Thyroid gland (tissue), 4 donors: ENCODE measurements around the gene PRDX3. TPM values are rescaled to one million over a fixed set of nuclear protein-coding genes. Genes with fewer than 3 reads are reported as not detected.

Experiments used
- DNase-seq, 2 donors: peaks; one replicate each; pipeline ENCODE4 v3.0.0-alpha.2; 2019
- H3K27ac ChIP-seq, 3 donors: fragments of 200-600 bp; sonication (generic); 1 replicate in 2 of 3; 2 replicates in 1 of 3; pipeline ENCODE4 v1.5.1; 2016 to 2019; ENCODE audit warnings: mild to moderate bottlenecking in 1 of 3, moderate library complexity in 1 of 3
- H3K27me3 ChIP-seq: fragments of 200-600 bp; sonication (generic); one replicate; pipeline ENCODE4 v1.5.1; 2019
- H3K36me3 ChIP-seq, 2 donors: fragments of 200-600 bp; sonication (generic); one replicate each; pipeline ENCODE4 v1.5.1; 2016 to 2019
- H3K4me1 ChIP-seq, 2 donors: fragments of 200-600 bp; sonication (generic); one replicate each; pipeline ENCODE4 v1.5.1; 2017 to 2019
- H3K4me3 ChIP-seq, 3 donors: fragments of 200-600 bp; sonication (generic); replicated peaks in 1 of 3; 1 replicate in 2 of 3; 2 replicates in 1 of 3; pipeline ENCODE4 v1.5.1; 2016; ENCODE audit warnings: mild to moderate bottlenecking in 1 of 3
- H3K9me3 ChIP-seq: fragments of 200-600 bp; sonication (generic); one replicate; pipeline ENCODE4 v1.5.1; 2017
- POLR2A ChIP-seq, 2 donors: fragments of 450-650 bp; IDR thresholded peaks; one replicate each; pipeline ENCODE4 v1.6.1; 2017; ENCODE audit warnings: antibody characterized with exemption in 2 of 2, mild to moderate bottlenecking in 2 of 2, moderate library complexity in 1 of 2
- WGBS, 2 donors: methylation state at CpG; one replicate each; pipeline ENCODE4 v1.1.5; 2017; 5-methylcytosine and 5-hydroxymethylcytosine counted together
- intact Hi-C: fragments of 100-400 bp; cut with DNase I; formaldehyde crosslinking; loops from one replicate; pipeline ENCODE4 v1.15.1; 2023
- total RNA-seq, 4 donors: library from RNA; depleted of rRNA; stranded (reverse); fragments of >200 nt; gene quantifications; one replicate each; pipeline ENCODE4 v1.2.3, GENCODE V29; 2016
- TF ChIP-seq, protein P1 (sequence below), 6 experiments: fragments of 200-600 bp in 3 of 6; fragments of 450-650 bp in 3 of 6; sonication (generic) in 3 of 6; IDR thresholded peaks; one replicate each; pipeline ENCODE4 v1.5.1; 2016 to 2019; ENCODE audit warnings: antibody characterized with exemption in 6 of 6, mild to moderate bottlenecking in 2 of 6, inconsistent platforms in 1 of 6, moderate library complexity in 1 of 6

Gene PRDX3
- total RNA-seq, 4 donors from 2014 or later, result 137 to 299 (median 243) TPM

DNA sequence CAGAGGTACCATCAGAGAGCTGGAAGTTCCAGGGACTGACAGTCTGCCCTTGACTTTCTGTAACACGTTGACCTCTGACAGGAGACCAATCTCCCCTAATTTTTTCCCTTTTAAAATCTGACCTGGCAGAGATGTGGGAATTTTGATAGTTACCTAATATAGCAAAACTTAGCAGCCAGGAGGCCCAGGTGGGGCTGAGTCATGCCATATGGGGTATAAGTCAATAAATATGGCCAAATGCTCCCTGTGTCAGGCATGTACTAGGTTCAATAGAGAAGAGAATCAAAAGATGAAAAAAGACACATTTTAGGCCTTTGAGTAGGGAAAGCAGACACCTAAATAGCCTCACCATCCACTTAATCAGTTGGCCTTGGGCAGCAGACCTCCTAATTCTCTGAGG, 22.6 kb upstream of the PRDX3 start:
- no peak for TF ChIP-seq POLR2A (IDR thresholded peaks at IDR 0.05)

DNA sequence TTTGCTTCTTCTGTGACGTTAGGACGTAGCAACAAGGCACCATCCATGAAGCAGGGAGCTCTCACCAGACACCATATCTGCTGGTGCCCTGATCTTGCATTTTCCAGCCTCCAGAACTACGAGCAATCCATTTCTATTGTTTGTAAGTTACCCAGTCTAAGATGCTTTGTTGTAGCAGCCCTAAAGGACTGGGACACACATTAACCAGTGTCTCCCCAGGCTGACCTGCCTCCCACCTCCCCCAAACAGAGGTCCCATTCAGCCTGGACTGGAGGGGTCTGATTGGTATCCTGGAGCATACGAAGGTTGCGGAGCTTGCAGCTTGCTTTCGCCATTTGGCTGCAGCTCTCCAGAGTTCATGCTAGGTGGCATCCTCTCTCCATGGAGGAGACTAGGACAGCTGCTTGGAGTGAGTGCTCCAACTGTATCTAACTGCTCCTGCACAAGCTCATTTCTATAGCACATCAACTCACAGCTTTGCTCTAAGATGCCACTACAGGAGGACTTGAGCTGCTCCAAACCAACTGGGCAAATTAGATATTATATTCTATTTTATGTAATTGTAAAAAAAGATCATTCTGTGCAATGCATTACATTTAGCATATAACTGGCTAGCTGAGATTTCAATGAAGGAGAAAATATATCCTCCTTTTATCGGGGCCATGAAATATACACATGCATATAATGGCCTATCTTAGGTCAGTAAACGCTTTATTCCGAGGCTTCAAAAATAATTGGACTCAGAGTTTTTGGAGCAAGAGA, 20.8 kb upstream of the PRDX3 start:
- intact Hi-C loops, result no loop called here
- DNase-seq, result peak; percentile 61 to 64

More for the DNA sequence above, 22.6 kb upstream of the PRDX3 start:
- WGBS, 2 donors, result 76 to 100% methylated on average over 1 of the region's 1 CpG
- Histone ChIP-seq H3K36me3 (no peaks in the 10 kb centered on the region), H3K4me3 (no peak overlapping the region), H3K27me3 (no peaks in the 10 kb centered on the region), H3K4me1 (peaks cover 0 to 4% of the 10 kb centered on the region in 2 donors), H3K27ac (no peak overlapping the region), H3K9me3 (no peaks in the 10 kb centered on the region)
- intact Hi-C loops, result no loop called here
- DNase-seq, result no peak

DNA sequence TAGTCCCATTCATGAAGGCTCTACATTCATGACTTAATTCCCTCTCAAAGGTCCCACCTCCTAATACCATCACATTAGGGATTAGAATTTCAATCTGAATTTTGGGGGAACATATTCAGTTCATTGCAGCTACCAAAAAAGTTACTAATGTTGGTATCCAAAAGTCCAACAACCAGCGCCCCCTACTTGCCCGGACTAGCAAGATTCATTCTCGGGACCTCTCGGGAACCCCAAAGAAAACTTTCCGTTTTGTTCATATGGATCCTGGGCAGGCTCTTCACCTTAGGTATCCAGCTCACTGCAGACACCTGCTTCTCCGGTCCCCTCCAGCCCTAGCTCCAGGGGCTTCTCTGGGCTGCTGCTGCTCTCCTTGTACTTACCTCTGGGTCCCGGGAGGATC, 19.8 kb upstream of the PRDX3 start:
- no peaks in the 10 kb centered on the region for H3K27me3 ChIP-seq
- intact Hi-C loops, result no loop called here
- H3K9me3 ChIP-seq, result no peaks in the 10 kb centered on the region
- no peaks in the 10 kb centered on the region for H3K36me3 ChIP-seq
- DNase-seq, result no peak
- WGBS, 2 donors, result 35 to 44% methylated on average over 7 of the region's 7 CpGs
- no peaks in the 10 kb centered on the region for H3K4me1 ChIP-seq
- H3K27ac ChIP-seq, result no peak overlapping the region
- no peak overlapping the region for H3K4me3 ChIP-seq
- TF ChIP-seq, protein P1, sequence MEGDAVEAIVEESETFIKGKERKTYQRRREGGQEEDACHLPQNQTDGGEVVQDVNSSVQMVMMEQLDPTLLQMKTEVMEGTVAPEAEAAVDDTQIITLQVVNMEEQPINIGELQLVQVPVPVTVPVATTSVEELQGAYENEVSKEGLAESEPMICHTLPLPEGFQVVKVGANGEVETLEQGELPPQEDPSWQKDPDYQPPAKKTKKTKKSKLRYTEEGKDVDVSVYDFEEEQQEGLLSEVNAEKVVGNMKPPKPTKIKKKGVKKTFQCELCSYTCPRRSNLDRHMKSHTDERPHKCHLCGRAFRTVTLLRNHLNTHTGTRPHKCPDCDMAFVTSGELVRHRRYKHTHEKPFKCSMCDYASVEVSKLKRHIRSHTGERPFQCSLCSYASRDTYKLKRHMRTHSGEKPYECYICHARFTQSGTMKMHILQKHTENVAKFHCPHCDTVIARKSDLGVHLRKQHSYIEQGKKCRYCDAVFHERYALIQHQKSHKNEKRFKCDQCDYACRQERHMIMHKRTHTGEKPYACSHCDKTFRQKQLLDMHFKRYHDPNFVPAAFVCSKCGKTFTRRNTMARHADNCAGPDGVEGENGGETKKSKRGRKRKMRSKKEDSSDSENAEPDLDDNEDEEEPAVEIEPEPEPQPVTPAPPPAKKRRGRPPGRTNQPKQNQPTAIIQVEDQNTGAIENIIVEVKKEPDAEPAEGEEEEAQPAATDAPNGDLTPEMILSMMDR (IDR thresholded peaks at IDR 0.05), result peak in 1 of 6 experiments; percentile 28
- no peak for TF ChIP-seq POLR2A (IDR thresholded peaks at IDR 0.05)

More for the DNA sequence above, 20.8 kb upstream of the PRDX3 start:
- WGBS, 2 donors, result 45 to 58% methylated on average over 7 to 9 of the region's 9 CpGs
- Histone ChIP-seq H3K27ac (no peak overlapping the region), H3K4me3 (no peak overlapping the region), H3K9me3 (no peaks in the 10 kb centered on the region), H3K4me1 (no peaks in the 10 kb centered on the region), H3K36me3 (no peaks in the 10 kb centered on the region), H3K27me3 (no peaks in the 10 kb centered on the region)
- no peak for TF ChIP-seq POLR2A (IDR thresholded peaks at IDR 0.05)
- TF ChIP-seq, protein P1 (IDR thresholded peaks at IDR 0.05), result peak; percentile 35 to 87 (median 77)

DNA sequence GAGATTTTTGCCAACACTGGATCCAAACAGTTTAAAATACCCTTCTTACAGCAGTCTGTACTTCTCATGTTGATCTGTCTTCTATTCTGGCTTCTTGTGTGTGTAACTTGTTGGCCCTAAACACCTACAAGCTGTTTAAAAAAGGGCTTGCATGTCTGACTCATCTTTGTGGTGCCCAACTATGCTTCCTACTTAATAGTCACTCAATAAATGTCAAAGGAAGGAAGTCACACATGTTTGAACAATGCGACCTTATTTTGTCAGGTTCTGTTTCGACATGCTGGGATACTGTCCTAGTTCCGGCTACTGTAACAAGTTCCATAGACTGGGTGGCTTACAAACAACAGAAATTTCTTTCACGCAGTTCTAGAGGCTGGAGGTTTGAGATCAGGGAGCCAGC, 19.3 kb upstream of the PRDX3 start:
- H3K4me1 ChIP-seq, result no peaks in the 10 kb centered on the region
- intact Hi-C loops, result no loop called here
- TF ChIP-seq, protein P1 (IDR thresholded peaks at IDR 0.05), result no peak
- no peak for TF ChIP-seq POLR2A (IDR thresholded peaks at IDR 0.05)

DNA sequence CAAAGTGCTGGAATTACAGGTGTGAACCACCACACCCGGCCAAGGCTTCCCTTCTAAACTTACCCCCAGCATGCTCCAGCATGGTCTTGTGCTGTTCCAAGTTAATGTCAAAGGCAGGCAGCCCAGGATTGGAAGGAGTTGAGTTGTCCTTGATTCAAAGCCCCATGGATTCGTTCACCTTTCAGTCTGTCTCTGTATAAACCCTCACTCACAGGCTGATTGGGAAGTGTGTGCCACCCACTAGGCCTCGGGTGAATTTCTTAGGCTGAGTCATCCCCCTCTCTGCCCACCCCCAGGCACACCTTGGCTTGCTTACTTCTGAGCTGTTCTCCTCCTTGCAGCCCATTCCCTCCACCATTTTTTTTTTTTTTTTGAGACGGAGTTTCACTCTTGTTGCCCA, 13.3 kb upstream of the PRDX3 start:
- Histone ChIP-seq H3K27ac (no peak overlapping the region), H3K4me3 (no peak overlapping the region), H3K27me3 (no peaks in the 10 kb centered on the region), H3K36me3 (no peaks in the 10 kb centered on the region), H3K9me3 (no peaks in the 10 kb centered on the region), H3K4me1 (no peaks in the 10 kb centered on the region)
- TF ChIP-seq, protein P1 (IDR thresholded peaks at IDR 0.05), result no peak
- no peak for TF ChIP-seq POLR2A (IDR thresholded peaks at IDR 0.05)
- intact Hi-C loops, result no loop called here
- WGBS, 2 donors, result 87 to 93% methylated on average over 4 of the region's 4 CpGs
- no peak for DNase-seq

More for the DNA sequence above, 19.3 kb upstream of the PRDX3 start:
- H3K27ac ChIP-seq, result no peak overlapping the region
- H3K9me3 ChIP-seq, result no peaks in the 10 kb centered on the region
- 52 to 81% methylated on average over 4 of the region's 4 CpGs for WGBS, 2 donors
- no peak overlapping the region for H3K4me3 ChIP-seq
- H3K36me3 ChIP-seq, result no peaks in the 10 kb centered on the region
- DNase-seq, result no peak
- no peaks in the 10 kb centered on the region for H3K27me3 ChIP-seq
